GM18508 (cell line): ENCODE results near the gene FAM219B.
"Not testable (repeated sequence)": the region's sequence is repeated elsewhere in the genome, so short reads cannot be mapped to it uniquely, and the experiment has no call there.

ENCODE experiments used
- ATAC-seq: cut with Tn5 transposase; IDR thresholded peaks from one replicate; pipeline ENCODE4 v1.9.1; 2021; ENCODE audit warnings: moderate number of reproducible peaks; ENCODE audit not compliant: insufficient read depth, unreplicated experiment

Gene FAM219B

GRCh38 chr15:74906450-74907162 lies at the start of gene FAM219B:
Gene FAM219B (minus strand): TSS chr15:74906851. CDS start chr15:74906800, 51 bp downstream.
- no peak for ATAC-seq

- ATAC-seq, result no peak
These were observed 49.4 kb upstream of the FAM219B start for GRCh38 chr15:74955796-74956647.

GRCh38 chr15:74955017-74955416 lies 48.4 kb upstream of the FAM219B start:
- ATAC-seq, result no peak

GRCh38 chr15:74954515-74954914 lies 47.9 kb upstream of the FAM219B start:
- no peak for ATAC-seq

- no peak for ATAC-seq
These were observed 44.4 kb upstream of the FAM219B start for GRCh38 chr15:74951006-74951405.

- ATAC-seq, result no peak
These were observed 43.6 kb upstream of the FAM219B start for GRCh38 chr15:74950078-74950908.

GRCh38 chr15:74937590-74938371 lies 31.1 kb upstream of the FAM219B start, which contains the start of gene COX5A:
Gene COX5A (minus strand): TSS chr15:74938073. CDS start chr15:74938014, 59 bp downstream.
- ATAC-seq, result peak; percentile 46

GRCh38 chr15:74937272-74937589 lies 30.6 kb upstream of the FAM219B start:
- ATAC-seq, result no peak

- not testable (repeated sequence) for ATAC-seq
These were observed 28.5 kb upstream of the FAM219B start for GRCh38 chr15:74935193-74935592.

GRCh38 chr15:74933573-74933972 lies 26.9 kb upstream of the FAM219B start:
- no peak for ATAC-seq

- no peak for ATAC-seq
These were observed 22.1 kb upstream of the FAM219B start for GRCh38 chr15:74928771-74929198.

GRCh38 chr15:74924525-74924924 lies 17.9 kb upstream of the FAM219B start:
- ATAC-seq, result no peak

GRCh38 chr15:74920456-74920855 lies 13.8 kb upstream of the FAM219B start:
- ATAC-seq, result no peak

GRCh38 chr15:74917676-74918075 lies 11.0 kb upstream of the FAM219B start:
- no peak for ATAC-seq

- ATAC-seq, result not testable (repeated sequence)
These were observed 7.1 kb upstream of the FAM219B start for GRCh38 chr15:74913799-74914198.

- ATAC-seq, result no peak
These were observed 6.4 kb upstream of the FAM219B start for GRCh38 chr15:74913041-74913440.

GRCh38 chr15:74908635-74909034 lies 2.0 kb upstream of the FAM219B start:
- ATAC-seq, result no peak

GRCh38 chr15:74907163-74907870 lies 666 bp upstream of the FAM219B start:
- no peak for ATAC-seq

- ATAC-seq, result no peak
These were observed 593 bp downstream of the FAM219B start for GRCh38 chr15:74906067-74906449.
